HG03442 (cell line): ENCODE results near the gene PLEKHA6.

Experiments
- ATAC-seq: cut with Tn5 transposase; IDR thresholded peaks from one replicate; pipeline ENCODE4 v1.9.1; 2021; ENCODE audit warnings: mild to moderate bottlenecking, moderate library complexity; ENCODE audit not compliant: unreplicated experiment

PLEKHA6 gene

GRCh38 chr1:204357551-204358490 lies 1.9 kb downstream of the PLEKHA6 start:
- no peak for ATAC-seq

GRCh38 chr1:204356997-204357396 lies 2.7 kb downstream of the PLEKHA6 start:
- ATAC-seq = no peak

- no peak for ATAC-seq
These were observed 3.8 kb downstream of the PLEKHA6 start for GRCh38 chr1:204355913-204356312.

- ATAC-seq = no peak
These were observed 5.2 kb downstream of the PLEKHA6 start for GRCh38 chr1:204354579-204354978.

GRCh38 chr1:204353213-204353910 lies 6.4 kb downstream of the PLEKHA6 start:
- ATAC-seq = no peak

- ATAC-seq = no peak
These were observed 8.7 kb downstream of the PLEKHA6 start for GRCh38 chr1:204350857-204351573.

- no peak for ATAC-seq
These were observed 9.4 kb downstream of the PLEKHA6 start for GRCh38 chr1:204350312-204350711.

- no peak for ATAC-seq
These were observed 10.1 kb downstream of the PLEKHA6 start for GRCh38 chr1:204349602-204350001.

- ATAC-seq = no peak
These were observed 11.0 kb downstream of the PLEKHA6 start for GRCh38 chr1:204348722-204349121.

GRCh38 chr1:204348242-204348641 lies 11.5 kb downstream of the PLEKHA6 start:
- no peak for ATAC-seq

GRCh38 chr1:204345941-204346645 lies 13.6 kb downstream of the PLEKHA6 start:
- ATAC-seq = no peak

- no peak for ATAC-seq
These were observed 14.3 kb downstream of the PLEKHA6 start for GRCh38 chr1:204345438-204345841.

GRCh38 chr1:204344665-204345355 lies 14.9 kb downstream of the PLEKHA6 start:
- ATAC-seq = no peak

- ATAC-seq = no peak
These were observed 15.9 kb downstream of the PLEKHA6 start for GRCh38 chr1:204343802-204344201.

GRCh38 chr1:204343247-204343646 lies 16.5 kb downstream of the PLEKHA6 start:
- ATAC-seq = no peak

- ATAC-seq = no peak
These were observed 17.4 kb downstream of the PLEKHA6 start for GRCh38 chr1:204342310-204342709.

GRCh38 chr1:204341380-204341779 lies 18.3 kb downstream of the PLEKHA6 start:
- ATAC-seq = no peak

- no peak for ATAC-seq
These were observed 19.4 kb downstream of the PLEKHA6 start for GRCh38 chr1:204340081-204340889.

GRCh38 chr1:204339541-204339940 lies 20.2 kb downstream of the PLEKHA6 start:
- no peak for ATAC-seq
